ENCODE data around the gene ACBD4. TPM values are rescaled to one million over a fixed set of nuclear protein-coding genes. Genes with fewer than 3 reads are reported as not detected.

ACBD4 gene
- total and polyA plus RNA-seq, 2 of the 4 experiments (the other 2 are of a cell fraction) = 2.3 to 5.7 TPM

DNA sequence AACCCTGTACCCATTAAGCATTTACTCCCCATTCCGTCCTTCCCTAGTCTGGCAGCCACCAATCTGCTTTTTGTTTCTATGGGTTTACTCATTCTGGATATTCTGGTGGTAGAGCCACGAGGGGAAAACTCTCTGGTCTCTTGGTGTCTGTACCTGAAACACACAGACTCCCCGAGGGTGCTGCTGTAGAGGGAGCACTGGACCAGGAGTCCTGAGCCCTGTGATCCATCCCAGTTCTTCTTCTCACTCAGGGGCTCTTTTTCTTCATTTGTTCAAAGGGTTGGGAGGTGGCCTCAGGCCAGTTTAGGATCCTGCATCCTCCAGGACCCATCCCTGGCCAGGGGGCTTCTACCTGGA lies 40.2 kb downstream of the ACBD4 start:
- H4K91ac ChIP-seq (ENCODE audit: insufficient read depth, low read depth, low read length) = no peak overlapping the region
- intact Hi-C loops (cut with micrococcal nuclease) (no loop called here), dilution Hi-C loops (cut with HindIII; ENCODE audit: low sequenced_read_pairs, unreplicated experiment) (no loop called here), in situ Hi-C loops (cut with MboI; ENCODE audit: low sequenced_read_pairs) (no loop called here)
- DNase-seq (no peak), ATAC-seq (ENCODE audit: low read depth) (no peak)
- no peak overlapping the region for H2AK5ac ChIP-seq (ENCODE audit: low read depth, low read length)
- H4K5ac ChIP-seq (ENCODE audit: low read depth, low read length) = no peak overlapping the region
- H4K20me1 ChIP-seq (ENCODE audit: insufficient read depth, low read length) = no peaks in the 10 kb centered on the region
- CTCF ChIA-PET = interaction anchor here (0.7 to 3.4 kb wide), 3 partner anchors 22 to 40 kb away, joined by 6 to 10 read pairs (median 9); partner anchors contain the start of gene ACBD4
- H2BK20ac ChIP-seq (ENCODE audit: low read depth, low read length) = 0 out of 2 replicates have a peak overlapping the region, but pooled peaks have one; percentile 24
- no CpG with 5 or more reads among the region's 3 CpGs for whole genome bisulfite sequencing, 2 experiments (ENCODE audit: extremely low coverage in 2 of 2, insufficient read length in 1 of 2)
- peaks cover 27% of the 10 kb centered on the region for H3K9me1 ChIP-seq (ENCODE audit: insufficient read depth, low read length)
- H3K56ac ChIP-seq (ENCODE audit: extremely low read depth, insufficient read depth, low read length) = no peak overlapping the region
- H2AK9ac ChIP-seq (replicated peaks; ENCODE audit: low read depth, low read length, poor library complexity) = no peak overlapping the region
- H3K27me3 ChIP-seq (ENCODE audit: control insufficient read depth, insufficient read depth, low read length) = no peaks in the 10 kb centered on the region
- no peaks in the 10 kb centered on the region for H3K9me3 ChIP-seq (ENCODE audit: control insufficient read depth, insufficient read depth, low read length)
- H4K8ac ChIP-seq (ENCODE audit: low read depth in 2 of 2, low read length in 2 of 2) = peak overlapping the region in 1 of 2 experiments; percentile 86; a peak in 1 of 4 replicates
- no peak overlapping the region for H3K4me2 ChIP-seq (ENCODE audit: low read depth, low read length)
- TF ChIP-seq, protein P1, sequence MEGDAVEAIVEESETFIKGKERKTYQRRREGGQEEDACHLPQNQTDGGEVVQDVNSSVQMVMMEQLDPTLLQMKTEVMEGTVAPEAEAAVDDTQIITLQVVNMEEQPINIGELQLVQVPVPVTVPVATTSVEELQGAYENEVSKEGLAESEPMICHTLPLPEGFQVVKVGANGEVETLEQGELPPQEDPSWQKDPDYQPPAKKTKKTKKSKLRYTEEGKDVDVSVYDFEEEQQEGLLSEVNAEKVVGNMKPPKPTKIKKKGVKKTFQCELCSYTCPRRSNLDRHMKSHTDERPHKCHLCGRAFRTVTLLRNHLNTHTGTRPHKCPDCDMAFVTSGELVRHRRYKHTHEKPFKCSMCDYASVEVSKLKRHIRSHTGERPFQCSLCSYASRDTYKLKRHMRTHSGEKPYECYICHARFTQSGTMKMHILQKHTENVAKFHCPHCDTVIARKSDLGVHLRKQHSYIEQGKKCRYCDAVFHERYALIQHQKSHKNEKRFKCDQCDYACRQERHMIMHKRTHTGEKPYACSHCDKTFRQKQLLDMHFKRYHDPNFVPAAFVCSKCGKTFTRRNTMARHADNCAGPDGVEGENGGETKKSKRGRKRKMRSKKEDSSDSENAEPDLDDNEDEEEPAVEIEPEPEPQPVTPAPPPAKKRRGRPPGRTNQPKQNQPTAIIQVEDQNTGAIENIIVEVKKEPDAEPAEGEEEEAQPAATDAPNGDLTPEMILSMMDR (conservative IDR thresholded peaks at IDR 0.05; ENCODE audit: low read depth, low read length) = no peak
- TF ChIP-seq SMC3 (IDR thresholded peaks at IDR 0.05; ENCODE audit: low read depth, low read length) = no peak
- no peak for TF ChIP-seq MAZ (IDR thresholded peaks at IDR 0.05; ENCODE audit: borderline replicate concordance, low read depth, low read length)
- TF ChIP-seq CEBPB (IDR thresholded peaks at IDR 0.05; ENCODE audit: low read depth, low read length) = no peak
- no peak for TF ChIP-seq RFX5 (IDR thresholded peaks at IDR 0.05; ENCODE audit: low read depth, low read length)
- no peak for TF ChIP-seq CHD1 (IDR thresholded peaks at IDR 0.05; ENCODE audit: low read depth, low read length)
- TF ChIP-seq, protein P2, sequence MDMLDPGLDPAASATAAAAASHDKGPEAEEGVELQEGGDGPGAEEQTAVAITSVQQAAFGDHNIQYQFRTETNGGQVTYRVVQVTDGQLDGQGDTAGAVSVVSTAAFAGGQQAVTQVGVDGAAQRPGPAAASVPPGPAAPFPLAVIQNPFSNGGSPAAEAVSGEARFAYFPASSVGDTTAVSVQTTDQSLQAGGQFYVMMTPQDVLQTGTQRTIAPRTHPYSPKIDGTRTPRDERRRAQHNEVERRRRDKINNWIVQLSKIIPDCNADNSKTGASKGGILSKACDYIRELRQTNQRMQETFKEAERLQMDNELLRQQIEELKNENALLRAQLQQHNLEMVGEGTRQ (IDR thresholded peaks at IDR 0.05; ENCODE audit: low read depth, low read length) = no peak
- no peak for TF ChIP-seq NFE2L2 (IDR thresholded peaks at IDR 0.05; ENCODE audit: low read depth, low read length)
- TF ChIP-seq MXI1 (IDR thresholded peaks at IDR 0.05; ENCODE audit: borderline replicate concordance, low read depth, low read length) = no peak
- TF ChIP-seq, protein P3, sequence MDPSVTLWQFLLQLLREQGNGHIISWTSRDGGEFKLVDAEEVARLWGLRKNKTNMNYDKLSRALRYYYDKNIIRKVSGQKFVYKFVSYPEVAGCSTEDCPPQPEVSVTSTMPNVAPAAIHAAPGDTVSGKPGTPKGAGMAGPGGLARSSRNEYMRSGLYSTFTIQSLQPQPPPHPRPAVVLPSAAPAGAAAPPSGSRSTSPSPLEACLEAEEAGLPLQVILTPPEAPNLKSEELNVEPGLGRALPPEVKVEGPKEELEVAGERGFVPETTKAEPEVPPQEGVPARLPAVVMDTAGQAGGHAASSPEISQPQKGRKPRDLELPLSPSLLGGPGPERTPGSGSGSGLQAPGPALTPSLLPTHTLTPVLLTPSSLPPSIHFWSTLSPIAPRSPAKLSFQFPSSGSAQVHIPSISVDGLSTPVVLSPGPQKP (IDR thresholded peaks at IDR 0.05; ENCODE audit: borderline replicate concordance, low read depth, low read length) = no peak
- no peak for TF ChIP-seq RAD21 (IDR thresholded peaks at IDR 0.05; ENCODE audit: low read length)
- no peak for TF ChIP-seq POLR2A (IDR thresholded peaks at IDR 0.05; ENCODE audit: low read depth, low read length)
- H2BK120ac ChIP-seq (ENCODE audit: low read depth, low read length) = no peak overlapping the region
- no peak overlapping the region for H2BK5ac ChIP-seq (ENCODE audit: low read depth, low read length, poor library complexity, severe bottlenecking)
- no peak overlapping the region for H3K9ac ChIP-seq (ENCODE audit: low read depth, low read length)
- no peak overlapping the region for H3K23ac ChIP-seq (ENCODE audit: low read depth, low read length)
- no peak overlapping the region for H3K4me3 ChIP-seq (ENCODE audit: insufficient read depth, low read depth, low read length)
- H3K27ac ChIP-seq (ENCODE audit: insufficient read depth, low read length) = no peak overlapping the region
- POLR2A ChIA-PET (ENCODE audit: unreplicated experiment) = no interaction called here
- H3K4me1 ChIP-seq (ENCODE audit: control insufficient read depth, insufficient read depth, low read length) = peaks cover 26% of the 10 kb centered on the region
- peak overlapping the region; percentile 78; the same call in 1 of the 2 replicates for H3K14ac ChIP-seq (replicated peaks; ENCODE audit: low read depth, low read length)
- BruUV-seq (replicated peaks) = no TSS peak
- no peak overlapping the region for H3K4ac ChIP-seq (ENCODE audit: low read depth, low read length)
- no peaks in the 10 kb centered on the region for H3K36me3 ChIP-seq (ENCODE audit: control insufficient read depth, insufficient read depth, low read length)
- H2AFZ ChIP-seq (replicated peaks; ENCODE audit: low read length, poor library complexity) = peak overlapping the region; percentile 79
- no peak overlapping the region for H2BK15ac ChIP-seq (ENCODE audit: low read depth, low read length)
- H3K18ac ChIP-seq (ENCODE audit: low read depth, low read length) = no peak overlapping the region
- peaks cover 0 to 19% of the 10 kb centered on the region in 2 experiments; a peak in 1 of 4 replicates for H3K79me1 ChIP-seq (ENCODE audit: low read depth in 1 of 2, low read length in 2 of 2)

All from IMR-90 (cell line).